Right atrium auricular region (tissue), 2 donors: ENCODE measurements around the gene THSD4. TPM values are rescaled to one million over a fixed set of nuclear protein-coding genes. Genes with fewer than 3 reads are reported as not detected.
A peak's percentile ranks its signal among the peaks of the same experiment; 100 is the strongest.

Experiments used
- DNase-seq: peaks from one replicate; pipeline ENCODE4 v3.0.0-alpha.2; 2019; ENCODE audit warnings: low spot score
- H3K27ac ChIP-seq, 2 donors: fragments of 200-600 bp; sonication (generic); 1 replicate in 1 of 2; 2 replicates in 1 of 2; pipeline ENCODE4 v1.5.1; 2016 to 2019
- H3K27me3 ChIP-seq, 2 donors: fragments of 200-600 bp; sonication (generic); one replicate each; pipeline versions ENCODE4 v1.5.1 to v1.6.0; 2017 to 2019
- H3K36me3 ChIP-seq: fragments of 200-600 bp; sonication (generic); one replicate; pipeline ENCODE4 v1.5.1; 2016
- H3K4me1 ChIP-seq, 2 donors: fragments of 200-600 bp; sonication (generic); one replicate each; pipeline versions ENCODE4 v1.5.1 to v1.6.0; 2017 to 2019
- H3K4me3 ChIP-seq, 2 donors: fragments of 200-600 bp; sonication (generic); 1 replicate in 1 of 2; 2 replicates in 1 of 2; pipeline ENCODE4 v1.5.1; 2017 to 2019; ENCODE audit warnings: mild to moderate bottlenecking in 1 of 2, moderate library complexity in 1 of 2
- H3K9me3 ChIP-seq, 2 donors: fragments of 200-600 bp; sonication (generic); one replicate each; pipeline ENCODE4 v1.5.1; 2019
- total RNA-seq, 2 donors: library from RNA; depleted of rRNA; stranded (reverse); fragments of >200 nt; gene quantifications; one replicate each; pipeline ENCODE4 v1.1.0, GENCODE V29; 2016
- TF ChIP-seq, protein P1 (sequence below), 2 donors: fragments of 200-600 bp; sonication (generic); IDR thresholded peaks; one replicate each; pipeline ENCODE4 v1.5.1; 2019; ENCODE audit warnings: antibody characterized with exemption in 2 of 2

Gene THSD4
- total RNA-seq, 2 donors from 2014 or later: 41.2 to 85.3 TPM

DNA sequence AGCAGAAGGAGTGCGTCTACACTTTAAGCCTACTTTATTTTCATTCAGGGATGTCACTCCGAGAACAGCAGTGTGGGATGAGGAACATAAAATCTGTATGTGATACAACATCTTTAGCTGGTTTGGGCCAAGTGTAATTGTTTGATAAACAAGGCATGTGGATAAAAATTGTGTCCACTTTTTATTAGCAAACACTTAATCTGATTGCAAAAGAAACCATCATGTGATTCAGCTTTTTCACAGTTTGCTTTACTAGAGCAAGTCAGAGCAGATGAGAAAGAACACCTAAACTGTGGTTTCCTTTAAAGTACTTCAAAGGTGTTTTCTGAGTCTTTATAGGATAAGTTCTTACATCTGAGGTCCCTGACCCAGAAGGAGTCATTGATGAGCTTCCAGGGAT lies 237.9 kb downstream of the THSD4 start:
- no peak overlapping the region for H3K27ac ChIP-seq
- no peaks in the 10 kb centered on the region for H3K36me3 ChIP-seq
- H3K4me3 ChIP-seq: no peak overlapping the region
- H3K4me1 ChIP-seq: peaks cover 0 to 43% of the 10 kb centered on the region in 2 donors
- no peaks in the 10 kb centered on the region for H3K27me3 ChIP-seq
- TF ChIP-seq, protein P1, sequence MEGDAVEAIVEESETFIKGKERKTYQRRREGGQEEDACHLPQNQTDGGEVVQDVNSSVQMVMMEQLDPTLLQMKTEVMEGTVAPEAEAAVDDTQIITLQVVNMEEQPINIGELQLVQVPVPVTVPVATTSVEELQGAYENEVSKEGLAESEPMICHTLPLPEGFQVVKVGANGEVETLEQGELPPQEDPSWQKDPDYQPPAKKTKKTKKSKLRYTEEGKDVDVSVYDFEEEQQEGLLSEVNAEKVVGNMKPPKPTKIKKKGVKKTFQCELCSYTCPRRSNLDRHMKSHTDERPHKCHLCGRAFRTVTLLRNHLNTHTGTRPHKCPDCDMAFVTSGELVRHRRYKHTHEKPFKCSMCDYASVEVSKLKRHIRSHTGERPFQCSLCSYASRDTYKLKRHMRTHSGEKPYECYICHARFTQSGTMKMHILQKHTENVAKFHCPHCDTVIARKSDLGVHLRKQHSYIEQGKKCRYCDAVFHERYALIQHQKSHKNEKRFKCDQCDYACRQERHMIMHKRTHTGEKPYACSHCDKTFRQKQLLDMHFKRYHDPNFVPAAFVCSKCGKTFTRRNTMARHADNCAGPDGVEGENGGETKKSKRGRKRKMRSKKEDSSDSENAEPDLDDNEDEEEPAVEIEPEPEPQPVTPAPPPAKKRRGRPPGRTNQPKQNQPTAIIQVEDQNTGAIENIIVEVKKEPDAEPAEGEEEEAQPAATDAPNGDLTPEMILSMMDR (IDR thresholded peaks at IDR 0.05): no peak
- DNase-seq: no peak
- H3K9me3 ChIP-seq: no peaks in the 10 kb centered on the region

DNA sequence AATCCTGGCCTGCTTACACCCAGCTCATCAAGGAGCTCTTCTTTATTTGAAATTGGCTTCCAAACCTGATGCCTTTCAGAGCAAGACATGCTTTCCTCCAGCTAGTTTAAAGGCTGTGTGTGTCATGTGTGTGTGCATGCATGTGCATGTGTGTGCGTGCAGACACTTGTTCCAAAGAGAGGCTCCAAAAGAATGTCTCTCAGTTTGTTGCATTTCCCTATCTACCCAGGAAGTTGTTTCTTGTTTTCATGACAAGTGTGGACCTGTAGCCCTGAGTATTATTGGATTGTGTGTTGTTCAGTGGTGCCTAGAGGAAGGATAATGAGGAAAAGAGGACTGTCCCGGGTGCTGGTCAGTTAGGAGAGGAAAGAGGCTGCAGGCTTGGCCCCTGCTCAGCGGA lies 240.0 kb downstream of the THSD4 start:
- Histone ChIP-seq H3K27me3 (no peaks in the 10 kb centered on the region), H3K4me1 (peaks cover 0 to 42% of the 10 kb centered on the region in 2 donors)
- TF ChIP-seq, protein P1 (IDR thresholded peaks at IDR 0.05): no peak

DNA sequence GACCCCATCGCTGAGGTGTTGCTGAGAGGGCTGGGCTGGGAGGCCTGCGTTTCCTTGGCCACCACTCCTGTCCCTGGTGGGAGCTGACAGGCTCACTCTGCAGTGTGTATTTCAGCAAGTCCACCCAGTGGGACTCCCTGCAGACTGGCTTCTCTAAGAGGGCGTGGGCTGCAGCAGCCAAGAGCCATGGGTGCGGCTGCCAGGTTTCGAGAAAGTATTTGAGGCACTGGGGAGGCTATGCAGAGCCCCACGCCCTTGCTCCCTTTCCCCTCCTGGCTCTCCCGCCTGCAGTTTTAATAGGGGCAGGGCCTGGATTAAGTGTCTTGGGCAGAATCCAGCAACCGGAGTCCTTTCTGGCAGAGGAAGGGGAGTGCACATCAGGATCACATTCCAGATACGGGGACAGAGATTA lies 242.1 kb downstream of the THSD4 start:
- no peak for DNase-seq
- peaks cover 0 to 41% of the 10 kb centered on the region in 2 donors for H3K4me1 ChIP-seq
- TF ChIP-seq, protein P1 (IDR thresholded peaks at IDR 0.05): no peak
- H3K36me3 ChIP-seq: no peaks in the 10 kb centered on the region
- H3K27ac ChIP-seq: peak overlapping the region; percentile 31 to 54
- no peaks in the 10 kb centered on the region for H3K27me3 ChIP-seq
- no peaks in the 10 kb centered on the region for H3K9me3 ChIP-seq
- H3K4me3 ChIP-seq: no peak overlapping the region

More for the DNA sequence above, 240.0 kb downstream of the THSD4 start:
- no peak overlapping the region for H3K4me3 ChIP-seq
- no peak overlapping the region for H3K27ac ChIP-seq
- no peaks in the 10 kb centered on the region for H3K36me3 ChIP-seq
- no peak for DNase-seq
- no peaks in the 10 kb centered on the region for H3K9me3 ChIP-seq

DNA sequence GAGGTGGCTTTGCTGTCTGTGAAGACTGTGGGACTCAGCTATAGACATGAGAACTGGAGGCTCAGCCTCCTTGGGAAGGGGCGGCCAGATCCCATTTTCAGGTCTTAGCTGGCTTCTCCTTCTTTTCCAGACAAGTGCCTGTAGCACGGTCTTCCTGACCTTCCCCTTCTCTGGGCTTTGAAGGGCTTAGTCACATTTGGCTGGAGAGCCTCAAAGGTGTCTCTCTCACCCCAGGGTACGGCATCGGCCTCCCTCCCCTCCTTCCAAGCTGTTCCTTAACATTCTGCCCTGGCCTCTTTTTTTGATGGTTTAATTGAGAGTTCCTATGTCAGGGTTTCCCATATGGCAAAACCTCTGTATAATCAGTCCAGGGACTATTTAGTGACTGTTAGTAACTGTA lies 242.7 kb downstream of the THSD4 start:
- Histone ChIP-seq H3K36me3 (no peaks in the 10 kb centered on the region), H3K27me3 (no peaks in the 10 kb centered on the region), H3K9me3 (no peaks in the 10 kb centered on the region), H3K4me3 (no peak overlapping the region), H3K27ac (peak overlapping the region; percentile 31 to 54), H3K4me1 (peaks cover 0 to 35% of the 10 kb centered on the region in 2 donors)
- TF ChIP-seq, protein P1 (IDR thresholded peaks at IDR 0.05): no peak
- DNase-seq: no peak

DNA sequence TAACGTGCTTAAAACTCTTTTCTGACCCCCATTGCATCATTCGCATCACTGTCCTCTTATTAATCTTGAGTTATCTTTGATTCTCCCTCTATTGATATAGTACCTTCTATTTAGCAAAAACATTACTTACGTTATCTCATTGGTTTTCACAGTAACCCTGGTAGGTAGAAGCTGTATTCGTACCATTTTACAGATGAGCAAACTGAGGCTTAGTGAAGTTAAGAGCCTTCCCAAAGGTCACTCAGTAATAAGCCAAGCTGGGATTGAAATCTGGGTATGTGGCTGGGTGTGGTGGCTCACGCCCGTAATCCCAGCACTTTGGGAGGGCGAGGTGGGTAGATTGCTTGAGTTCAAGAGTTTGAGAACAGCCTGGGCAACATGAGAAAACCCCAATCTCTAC lies 244.0 kb downstream of the THSD4 start:
- Histone ChIP-seq H3K4me1 (peaks cover 0 to 28% of the 10 kb centered on the region in 2 donors), H3K27ac (peak overlapping the region in 1 of 2 donors; percentile 54), H3K4me3 (no peak overlapping the region), H3K9me3 (no peaks in the 10 kb centered on the region), H3K27me3 (no peaks in the 10 kb centered on the region), H3K36me3 (no peaks in the 10 kb centered on the region)
- no peak for DNase-seq
- TF ChIP-seq, protein P1 (IDR thresholded peaks at IDR 0.05): no peak

DNA sequence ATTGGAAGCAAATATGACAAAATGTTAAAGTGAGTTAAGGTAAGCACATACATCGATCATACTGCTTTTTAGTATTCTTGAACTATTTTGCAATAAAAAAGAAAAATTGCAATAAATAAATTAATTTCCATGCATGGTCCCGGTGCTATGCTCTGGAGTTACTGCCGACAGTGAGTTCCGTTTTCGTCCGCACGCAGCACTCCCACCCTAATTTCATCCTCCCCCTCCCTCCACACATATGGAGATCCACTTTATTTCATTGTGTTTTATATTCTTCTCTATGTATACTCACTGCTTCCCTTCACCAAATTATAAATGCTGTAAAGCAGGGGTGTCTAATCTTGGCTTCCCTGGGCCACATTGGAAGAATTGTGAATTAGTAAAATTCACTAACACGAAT lies 247.3 kb downstream of the THSD4 start:
- Histone ChIP-seq H3K4me1 (peaks cover 0 to 13% of the 10 kb centered on the region in 2 donors), H3K9me3 (no peaks in the 10 kb centered on the region), H3K36me3 (no peaks in the 10 kb centered on the region), H3K4me3 (no peak overlapping the region), H3K27ac (no peak overlapping the region), H3K27me3 (no peaks in the 10 kb centered on the region)
- DNase-seq: no peak
- TF ChIP-seq, protein P1 (IDR thresholded peaks at IDR 0.05): no peak
